Gastrocnemius medialis (tissue), 4 donors: ENCODE measurements around the gene B3GALT5. TPM values are rescaled to one million over a fixed set of nuclear protein-coding genes. Genes with fewer than 3 reads are reported as not detected.

Experiments
- ATAC-seq, 2 donors: fragments of 150-250 bp; one replicate each; pipeline ENCODE4 v1.9.1; 2016
- DNase-seq, 2 donors: peaks; one replicate each; pipeline ENCODE4 v3.0.0-alpha.2; 2019
- H3K27ac ChIP-seq, 4 donors: fragments of 200-600 bp; sonication (generic); 1 replicate in 1 of 4; 2 replicates in 3 of 4; pipeline ENCODE4 v1.5.1; 2016 to 2018; ENCODE audit warnings: mild to moderate bottlenecking in 2 of 4, moderate library complexity in 1 of 4
- H3K27me3 ChIP-seq, 3 donors: fragments of 200-600 bp; sonication (generic) in 2 of 3; 1 replicate in 1 of 3; 2 replicates in 2 of 3; pipeline versions ENCODE4 v1.5.1 to v1.6.0; 2016 to 2019; ENCODE audit warnings: mild to moderate bottlenecking in 1 of 3, moderate library complexity in 1 of 3
- H3K36me3 ChIP-seq, 2 donors: fragments of 200-600 bp; sonication (generic) in 1 of 2; one replicate each; pipeline ENCODE4 v1.5.1; 2017 to 2018
- H3K4me1 ChIP-seq, 2 donors: fragments of 200-600 bp; sonication (generic) in 1 of 2; one replicate each; pipeline ENCODE4 v1.5.1; 2016 to 2017; ENCODE audit warnings: mild to moderate bottlenecking in 2 of 2
- H3K4me3 ChIP-seq, 4 donors: fragments of 200-600 bp; sonication (generic) in 3 of 4; 1 replicate in 1 of 4; 2 replicates in 3 of 4; pipeline ENCODE4 v1.5.1; 2016 to 2019; ENCODE audit warnings: mild to moderate bottlenecking in 2 of 4
- H3K9me3 ChIP-seq, 3 donors: fragments of 200-600 bp; sonication (generic) in 2 of 3; 1 replicate in 1 of 3; 2 replicates in 2 of 3; pipeline ENCODE4 v1.5.1; 2016 to 2019
- POLR2A ChIP-seq, 2 donors: fragments of 450-650 bp; IDR thresholded peaks; one replicate each; pipeline ENCODE4 v1.6.1; 2017; ENCODE audit warnings: antibody characterized with exemption in 2 of 2, mild to moderate bottlenecking in 2 of 2, moderate library complexity in 2 of 2
- in situ Hi-C, 4 donors: fragments of 200-750 bp; cut with MboI; loops; one replicate each; pipeline versions ENCODE4 v1.15.0 to v1.8.0; 2017; ENCODE audit warnings: low sequenced_read_pairs in 4 of 4
- intact Hi-C: fragments of 100-400 bp; cut with DNase I; formaldehyde crosslinking; loops from one replicate; pipeline ENCODE4 v1.15.1; 2023; ENCODE audit warnings: low total_unique reads
- total RNA-seq, 4 donors: library from RNA; depleted of rRNA; stranded (reverse); fragments of >200 nt; gene quantifications; one replicate each; pipeline versions ENCODE4 v1.1.0 to v1.2.3, GENCODE V29; 2016
- TF ChIP-seq, protein P1 (sequence below), 5 experiments: fragments of 450-650 bp in 3 of 5; fragments of 200-600 bp in 2 of 5; sonication (generic) in 2 of 5; IDR thresholded peaks in 4 of 5; conservative IDR thresholded peaks in 1 of 5; 1 replicate in 4 of 5; 2 replicates in 1 of 5; pipeline ENCODE4 v1.5.1; 2016 to 2019; ENCODE audit warnings: antibody characterized with exemption in 5 of 5, mild to moderate bottlenecking in 3 of 5, moderate library complexity in 3 of 5

The B3GALT5 gene
- total RNA-seq, 4 donors from 2014 or later: 0.02 to 1.3 TPM; not detected in 2

DNA sequence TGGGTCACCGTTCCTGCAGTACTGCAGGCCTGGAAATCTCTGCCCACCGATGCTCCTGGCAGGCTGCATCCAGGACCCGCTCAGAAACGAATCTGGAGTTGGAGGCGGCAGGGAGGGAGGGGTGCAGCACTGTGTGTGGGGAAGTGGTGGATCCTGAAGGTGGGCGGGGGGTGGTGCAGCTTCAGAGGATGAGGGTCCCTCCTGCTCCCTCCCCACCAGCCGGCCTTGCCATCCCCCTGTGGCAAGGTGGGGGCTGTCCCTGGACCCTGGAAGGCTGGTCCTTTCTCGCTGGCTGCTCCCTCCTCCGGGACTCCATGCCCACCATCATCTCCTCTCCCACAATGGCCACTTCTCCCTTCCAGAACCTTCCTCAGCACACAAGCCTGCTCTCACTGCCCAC lies 60.4 kb downstream of the B3GALT5 start:
- no peak overlapping the region for H3K4me3 ChIP-seq
- no peak overlapping the region for H3K27ac ChIP-seq
- in situ Hi-C loops: no loop called here
- H3K36me3 ChIP-seq: no peaks in the 10 kb centered on the region
- no peaks in the 10 kb centered on the region for H3K27me3 ChIP-seq
- no peak for ATAC-seq
- intact Hi-C loops: no loop called here
- peaks cover 4 to 9% of the 10 kb centered on the region in 2 donors for H3K4me1 ChIP-seq
- TF ChIP-seq, protein P1, sequence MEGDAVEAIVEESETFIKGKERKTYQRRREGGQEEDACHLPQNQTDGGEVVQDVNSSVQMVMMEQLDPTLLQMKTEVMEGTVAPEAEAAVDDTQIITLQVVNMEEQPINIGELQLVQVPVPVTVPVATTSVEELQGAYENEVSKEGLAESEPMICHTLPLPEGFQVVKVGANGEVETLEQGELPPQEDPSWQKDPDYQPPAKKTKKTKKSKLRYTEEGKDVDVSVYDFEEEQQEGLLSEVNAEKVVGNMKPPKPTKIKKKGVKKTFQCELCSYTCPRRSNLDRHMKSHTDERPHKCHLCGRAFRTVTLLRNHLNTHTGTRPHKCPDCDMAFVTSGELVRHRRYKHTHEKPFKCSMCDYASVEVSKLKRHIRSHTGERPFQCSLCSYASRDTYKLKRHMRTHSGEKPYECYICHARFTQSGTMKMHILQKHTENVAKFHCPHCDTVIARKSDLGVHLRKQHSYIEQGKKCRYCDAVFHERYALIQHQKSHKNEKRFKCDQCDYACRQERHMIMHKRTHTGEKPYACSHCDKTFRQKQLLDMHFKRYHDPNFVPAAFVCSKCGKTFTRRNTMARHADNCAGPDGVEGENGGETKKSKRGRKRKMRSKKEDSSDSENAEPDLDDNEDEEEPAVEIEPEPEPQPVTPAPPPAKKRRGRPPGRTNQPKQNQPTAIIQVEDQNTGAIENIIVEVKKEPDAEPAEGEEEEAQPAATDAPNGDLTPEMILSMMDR (IDR thresholded peaks at IDR 0.05 in 4 of 5, conservative IDR thresholded peaks at IDR 0.05 in 1 of 5): no peak
- no peak for TF ChIP-seq POLR2A (IDR thresholded peaks at IDR 0.05)
- no peaks in the 10 kb centered on the region for H3K9me3 ChIP-seq
- DNase-seq: no peak

DNA sequence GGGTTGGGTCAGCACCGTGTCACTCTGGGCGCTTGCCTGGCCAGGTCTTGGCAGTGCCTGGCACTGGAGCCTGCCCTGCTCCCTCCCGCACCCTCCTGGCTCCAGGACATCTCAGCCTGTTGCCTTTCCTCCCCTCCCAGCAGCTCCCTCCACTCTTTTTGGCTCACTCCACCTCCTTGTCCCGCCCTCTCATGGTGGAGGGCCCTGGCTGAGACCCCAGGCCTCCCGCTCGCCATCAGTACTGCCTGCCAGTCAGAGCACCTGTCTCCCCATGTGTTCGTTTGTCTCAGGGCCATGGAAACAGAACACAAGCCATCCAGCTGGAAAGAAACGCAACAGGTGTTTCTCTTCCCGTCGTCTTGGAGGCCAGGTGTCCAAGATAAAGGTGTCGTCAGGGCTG lies 61.0 kb downstream of the B3GALT5 start:
- no peak overlapping the region for H3K27ac ChIP-seq
- H3K27me3 ChIP-seq: no peaks in the 10 kb centered on the region
- ATAC-seq (no peak), DNase-seq (no peak)
- H3K4me1 ChIP-seq: peaks cover 4 to 9% of the 10 kb centered on the region in 2 donors
- no peaks in the 10 kb centered on the region for H3K36me3 ChIP-seq
- H3K9me3 ChIP-seq: no peaks in the 10 kb centered on the region
- TF ChIP-seq POLR2A (IDR thresholded peaks at IDR 0.05): no peak
- TF ChIP-seq, protein P1 (IDR thresholded peaks at IDR 0.05 in 4 of 5, conservative IDR thresholded peaks at IDR 0.05 in 1 of 5): no peak
- H3K4me3 ChIP-seq: no peak overlapping the region
- intact Hi-C loops: no loop called here
- in situ Hi-C loops: no loop called here

- no peaks in the 10 kb centered on the region for H3K27me3 ChIP-seq
- H3K4me1 ChIP-seq: peaks cover 4 to 9% of the 10 kb centered on the region in 2 donors
- ATAC-seq (no peak), DNase-seq (no peak)
- no peak overlapping the region for H3K4me3 ChIP-seq
- in situ Hi-C loops: no loop called here
- no peaks in the 10 kb centered on the region for H3K9me3 ChIP-seq
- intact Hi-C loops: no loop called here
- no peak overlapping the region for H3K27ac ChIP-seq
- no peaks in the 10 kb centered on the region for H3K36me3 ChIP-seq
- TF ChIP-seq, protein P1 (IDR thresholded peaks at IDR 0.05 in 4 of 5, conservative IDR thresholded peaks at IDR 0.05 in 1 of 5): no peak
- no peak for TF ChIP-seq POLR2A (IDR thresholded peaks at IDR 0.05)
Observed at GRCh38 chr21:39674801-39675200, 62.1 kb downstream of the B3GALT5 start.

DNA sequence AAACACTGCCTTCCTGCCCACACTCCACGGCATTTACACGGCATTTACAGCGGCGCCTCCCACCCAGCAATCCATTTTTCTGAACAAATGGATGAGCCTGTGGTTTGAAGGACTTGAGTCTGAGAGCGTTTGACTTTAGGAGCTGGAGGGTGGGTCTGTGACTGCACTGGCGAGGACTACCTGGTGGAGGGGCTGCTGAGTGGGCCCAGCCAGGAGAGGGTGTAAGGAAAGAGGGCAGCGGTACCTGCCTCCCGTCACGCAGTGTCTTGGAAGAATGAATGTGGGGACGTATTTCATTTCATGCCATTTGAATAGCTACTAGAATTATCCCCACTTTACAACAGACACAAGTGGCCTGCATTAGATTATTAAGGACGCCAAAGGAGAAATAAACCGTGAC lies 62.9 kb downstream of the B3GALT5 start:
- Histone ChIP-seq H3K27ac (no peak overlapping the region), H3K36me3 (no peaks in the 10 kb centered on the region), H3K4me3 (no peak overlapping the region), H3K27me3 (no peaks in the 10 kb centered on the region), H3K4me1 (peaks cover 4 to 9% of the 10 kb centered on the region in 2 donors), H3K9me3 (no peaks in the 10 kb centered on the region)
- no peak for TF ChIP-seq POLR2A (IDR thresholded peaks at IDR 0.05)
- TF ChIP-seq, protein P1 (IDR thresholded peaks at IDR 0.05 in 4 of 5, conservative IDR thresholded peaks at IDR 0.05 in 1 of 5): no peak
- in situ Hi-C loops (no loop called here), intact Hi-C loops (no loop called here)
- no peak for DNase-seq
- ATAC-seq: no peak
